OCI-LY7 (cell line): ENCODE results near the gene RAD51B. TPM values are rescaled to one million over a fixed set of nuclear protein-coding genes. Genes with fewer than 3 reads are reported as not detected.

Source experiments
- BruUV-seq: library from RNA; stranded (reverse); fragments of 400-500 nt; replicated peaks from 2 replicates; lab custom pipeline; 2021; lab: Mats Ljungman, UMichigan
- CTCF ChIA-PET: fragments of 300-600 bp; sonication (Branson Sonifier 250); formaldehyde crosslinking; loops from one replicate; lab custom pipeline; 2022; ENCODE audit warnings: antibody characterized with exemption; ENCODE audit not compliant: unreplicated experiment; lab: Charles Lee
- POLR2A ChIA-PET: fragments of 300-600 bp; sonication (Branson Sonifier 250); formaldehyde crosslinking; loops from one replicate; lab custom pipeline; 2022; ENCODE audit warnings: antibody characterized with exemption; lab: Charles Lee
- DNase-seq: peaks from one replicate; pipeline ENCODE4 v3.0.0-alpha.2; 2015; ENCODE audit warnings: low spot score
- H2AFZ ChIP-seq: fragments of 200-600 bp; sonication (generic), shearing (Covaris generic); 2 replicates; pipeline ENCODE4 v1.6.1; 2014; ENCODE audit warnings: mild to moderate bottlenecking, antibody characterized with exemption, low read length, moderate library complexity
- H3K27ac ChIP-seq: fragments of 200-600 bp; sonication (generic); 2 replicates; pipeline ENCODE4 v1.5.1; 2014; ENCODE audit warnings: mixed run types, low read depth, mild to moderate bottlenecking, moderate library complexity, low read length, inconsistent platforms; ENCODE audit not compliant: poor library complexity, severe bottlenecking
- H3K36me3 ChIP-seq: fragments of 200-600 bp; sonication (generic); 2 replicates; pipeline ENCODE4 v1.6.1; 2014; ENCODE audit warnings: mild to moderate bottlenecking, antibody characterized with exemption, low read length, moderate library complexity, mixed read lengths; ENCODE audit not compliant: insufficient read depth
- H3K4me1 ChIP-seq: fragments of 200-600 bp; sonication (generic); 2 replicates; pipeline ENCODE4 v1.5.1; 2014; ENCODE audit warnings: mild to moderate bottlenecking, low read length; ENCODE audit not compliant: insufficient read depth, poor library complexity, severe bottlenecking
- H3K4me2 ChIP-seq: fragments of 200-600 bp; sonication (generic); 2 replicates; pipeline ENCODE4 v1.6.1; 2014; ENCODE audit warnings: mild to moderate bottlenecking, low read length
- H3K4me3 ChIP-seq: fragments of 200-600 bp; sonication (generic); 2 replicates; pipeline ENCODE4 v1.5.1; 2014; ENCODE audit warnings: mild to moderate bottlenecking, low read depth, low read length; ENCODE audit not compliant: poor library complexity, severe bottlenecking
- H3K79me2 ChIP-seq: fragments of 200-600 bp; sonication (generic); 2 replicates; pipeline ENCODE4 v1.6.1; 2016; ENCODE audit warnings: low read depth, mild to moderate bottlenecking, low read length, moderate library complexity, mixed read lengths; ENCODE audit not compliant: insufficient read depth
- H3K9me2 ChIP-seq: fragments of 200-600 bp; sonication (generic); 2 replicates; pipeline ENCODE4 v1.6.1; 2016; ENCODE audit warnings: mild to moderate bottlenecking, low read length, mixed read lengths; ENCODE audit not compliant: insufficient read depth
- H3K9me3 ChIP-seq: fragments of 200-600 bp; sonication (generic); 2 replicates; pipeline ENCODE4 v1.6.1; 2014; ENCODE audit warnings: mild to moderate bottlenecking, mixed run types, low read length, mixed read lengths
- H4K20me1 ChIP-seq: fragments of 200-600 bp; sonication (generic); 2 replicates; pipeline ENCODE4 v1.6.1; 2014; ENCODE audit warnings: mild to moderate bottlenecking, antibody characterized with exemption, low read length, moderate library complexity, mixed read lengths; ENCODE audit not compliant: insufficient read depth
- EZH2phosphoT487 ChIP-seq: fragments of 200-600 bp; sonication (generic); IDR thresholded peaks from 2 replicates; pipeline ENCODE4 v1.6.1; 2018; ENCODE audit warnings: low read depth, borderline replicate concordance, mild to moderate bottlenecking, mixed run types, antibody characterized with exemption, low read length, moderate library complexity, mixed read lengths
- intact Hi-C: fragments of 100-400 bp; cut with micrococcal nuclease; formaldehyde crosslinking; loops from one replicate; pipeline ENCODE4 v1.10.0; 2022; ENCODE audit not compliant: unreplicated experiment
- total RNA-seq, 2 experiments: library from RNA; depleted of rRNA in 1 of 2; stranded (reverse); fragments of >200 nt in 1 of 2; shearing (Covaris generic) in 1 of 2; gene quantifications; 2 replicates each; pipeline ENCODE4 v1.2.3, GENCODE V29; 2014 to 2022
- TF ChIP-seq, protein P1 (sequence below): fragments of 200-600 bp; sonication (generic); conservative IDR thresholded peaks from 2 replicates; pipeline ENCODE4 v1.5.1; 2014; ENCODE audit warnings: mild to moderate bottlenecking, antibody characterized with exemption, low read length, moderate library complexity, mixed read lengths

RAD51B gene
- total RNA-seq, 2 experiments from 2014 or later: 41.4 to 89.9 TPM

DNA sequence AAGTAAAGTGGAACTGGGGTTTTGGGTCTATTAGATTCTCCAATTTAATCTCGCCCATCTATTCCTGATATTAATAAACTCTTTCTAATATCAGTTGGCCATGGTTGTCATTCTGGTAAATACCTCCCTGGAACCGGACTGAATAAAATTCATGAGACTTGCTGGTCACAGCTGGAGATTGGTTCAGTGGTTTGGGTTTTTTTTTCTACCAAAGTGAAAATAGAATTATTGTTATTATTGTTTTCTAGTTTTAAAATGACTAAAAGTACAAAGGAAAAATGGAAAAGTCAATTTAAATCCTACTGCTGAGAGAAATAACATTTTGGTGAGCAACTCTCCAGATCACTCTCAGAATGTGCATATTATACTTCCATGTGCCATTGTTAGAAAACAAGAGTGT, 535.8 kb downstream of the RAD51B start:
- no peaks in the 10 kb centered on the region for H3K36me3 ChIP-seq
- H2AFZ ChIP-seq: no peak overlapping the region
- no peak overlapping the region for H3K27ac ChIP-seq
- no TSS peak for BruUV-seq
- peaks cover 17% of the 10 kb centered on the region for H3K4me1 ChIP-seq
- no peaks in the 10 kb centered on the region for H4K20me1 ChIP-seq
- H3K9me2 ChIP-seq: no peaks in the 10 kb centered on the region
- H3K4me3 ChIP-seq: no peak overlapping the region
- no peak for DNase-seq
- TF ChIP-seq EZH2phosphoT487: no peak
- TF ChIP-seq, protein P1, sequence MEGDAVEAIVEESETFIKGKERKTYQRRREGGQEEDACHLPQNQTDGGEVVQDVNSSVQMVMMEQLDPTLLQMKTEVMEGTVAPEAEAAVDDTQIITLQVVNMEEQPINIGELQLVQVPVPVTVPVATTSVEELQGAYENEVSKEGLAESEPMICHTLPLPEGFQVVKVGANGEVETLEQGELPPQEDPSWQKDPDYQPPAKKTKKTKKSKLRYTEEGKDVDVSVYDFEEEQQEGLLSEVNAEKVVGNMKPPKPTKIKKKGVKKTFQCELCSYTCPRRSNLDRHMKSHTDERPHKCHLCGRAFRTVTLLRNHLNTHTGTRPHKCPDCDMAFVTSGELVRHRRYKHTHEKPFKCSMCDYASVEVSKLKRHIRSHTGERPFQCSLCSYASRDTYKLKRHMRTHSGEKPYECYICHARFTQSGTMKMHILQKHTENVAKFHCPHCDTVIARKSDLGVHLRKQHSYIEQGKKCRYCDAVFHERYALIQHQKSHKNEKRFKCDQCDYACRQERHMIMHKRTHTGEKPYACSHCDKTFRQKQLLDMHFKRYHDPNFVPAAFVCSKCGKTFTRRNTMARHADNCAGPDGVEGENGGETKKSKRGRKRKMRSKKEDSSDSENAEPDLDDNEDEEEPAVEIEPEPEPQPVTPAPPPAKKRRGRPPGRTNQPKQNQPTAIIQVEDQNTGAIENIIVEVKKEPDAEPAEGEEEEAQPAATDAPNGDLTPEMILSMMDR: no peak
- H3K9me3 ChIP-seq: no peaks in the 10 kb centered on the region
- no peaks in the 10 kb centered on the region for H3K79me2 ChIP-seq
- H3K4me2 ChIP-seq: no peak overlapping the region
- CTCF ChIA-PET: no interaction called here
- POLR2A ChIA-PET: interaction anchor here (0.7 to 1.0 kb wide), 2 partner anchors 9 to 13 kb away, joined by 3 to 4 read pairs; no protein-coding TSS in a partner anchor
- intact Hi-C loops: no loop called here

DNA sequence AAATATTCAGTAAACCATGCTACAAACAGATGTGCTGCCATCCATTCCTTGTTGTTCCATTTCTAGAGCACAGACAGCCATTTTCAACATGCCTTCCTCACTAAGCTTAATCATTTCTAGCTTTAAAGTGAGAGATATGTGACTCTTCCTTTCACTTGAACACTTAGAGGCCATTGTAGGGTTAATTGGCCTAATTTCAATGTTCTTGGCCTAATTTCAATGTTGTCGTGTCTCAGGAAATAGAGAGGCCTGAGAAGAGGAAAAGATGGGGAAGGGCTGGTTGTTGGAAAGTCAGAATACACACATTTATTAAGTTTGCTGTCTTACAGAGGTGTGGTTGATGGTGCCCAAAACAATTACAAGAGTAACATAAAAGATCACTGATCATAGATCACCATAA, 538.2 kb downstream of the RAD51B start:
- H3K4me1 ChIP-seq: peaks cover 22% of the 10 kb centered on the region
- H3K27ac ChIP-seq: no peak overlapping the region
- no TSS peak for BruUV-seq
- no peak overlapping the region for H2AFZ ChIP-seq
- H3K9me2 ChIP-seq: no peaks in the 10 kb centered on the region
- no peaks in the 10 kb centered on the region for H4K20me1 ChIP-seq
- TF ChIP-seq, protein P1: no peak
- no peak for TF ChIP-seq EZH2phosphoT487
- H3K9me3 ChIP-seq: no peaks in the 10 kb centered on the region
- H3K36me3 ChIP-seq: no peaks in the 10 kb centered on the region
- H3K4me3 ChIP-seq: no peak overlapping the region
- H3K79me2 ChIP-seq: no peaks in the 10 kb centered on the region
- POLR2A ChIA-PET: interaction anchor here (0.7 to 3.6 kb wide), 4 partner anchors 10 to 106 kb away, joined by 3 to 15 read pairs (median 3); no protein-coding TSS in a partner anchor
- no peak for DNase-seq
- no peak overlapping the region for H3K4me2 ChIP-seq
- CTCF ChIA-PET: no interaction called here
- intact Hi-C loops: no loop called here

DNA sequence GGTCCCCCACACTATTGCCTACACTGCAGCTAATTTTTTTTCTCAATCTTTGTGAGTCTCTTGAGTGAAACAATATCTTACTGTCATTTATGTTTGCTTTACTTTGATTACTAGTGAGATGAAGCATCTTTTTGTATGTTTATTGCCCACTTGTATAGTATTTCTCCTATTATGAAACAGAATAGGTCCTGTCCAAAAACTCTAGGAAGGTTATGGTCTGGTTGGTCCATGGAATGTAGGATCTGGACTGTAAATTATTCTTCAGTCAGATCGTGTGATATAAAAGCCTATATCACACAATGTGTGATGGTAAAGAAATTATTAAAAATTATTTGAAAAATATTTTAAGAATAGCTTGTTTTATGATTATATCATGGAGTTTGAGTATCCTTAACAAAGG, 538.9 kb downstream of the RAD51B start:
- DNase-seq: no peak
- Histone ChIP-seq H3K4me3 (no peak overlapping the region), H3K9me3 (no peaks in the 10 kb centered on the region), H3K9me2 (no peaks in the 10 kb centered on the region), H3K4me2 (no peak overlapping the region), H2AFZ (no peak overlapping the region), H4K20me1 (no peaks in the 10 kb centered on the region), H3K79me2 (no peaks in the 10 kb centered on the region), H3K27ac (no peak overlapping the region), H3K36me3 (no peaks in the 10 kb centered on the region), H3K4me1 (peaks cover 29% of the 10 kb centered on the region)
- intact Hi-C loops: no loop called here
- CTCF ChIA-PET: interaction anchor here (0.7 kb wide), 1 partner anchor 59 kb away, joined by 3 read pairs; no protein-coding TSS in a partner anchor
- no TSS peak for BruUV-seq
- TF ChIP-seq EZH2phosphoT487: no peak
- TF ChIP-seq, protein P1: no peak
- POLR2A ChIA-PET: interaction anchor here (0.9 to 3.6 kb wide), 5 partner anchors 10 to 49 kb away, joined by 3 to 15 read pairs (median 3); no protein-coding TSS in a partner anchor
